ENCODE data around the gene CHST8.

DNA sequence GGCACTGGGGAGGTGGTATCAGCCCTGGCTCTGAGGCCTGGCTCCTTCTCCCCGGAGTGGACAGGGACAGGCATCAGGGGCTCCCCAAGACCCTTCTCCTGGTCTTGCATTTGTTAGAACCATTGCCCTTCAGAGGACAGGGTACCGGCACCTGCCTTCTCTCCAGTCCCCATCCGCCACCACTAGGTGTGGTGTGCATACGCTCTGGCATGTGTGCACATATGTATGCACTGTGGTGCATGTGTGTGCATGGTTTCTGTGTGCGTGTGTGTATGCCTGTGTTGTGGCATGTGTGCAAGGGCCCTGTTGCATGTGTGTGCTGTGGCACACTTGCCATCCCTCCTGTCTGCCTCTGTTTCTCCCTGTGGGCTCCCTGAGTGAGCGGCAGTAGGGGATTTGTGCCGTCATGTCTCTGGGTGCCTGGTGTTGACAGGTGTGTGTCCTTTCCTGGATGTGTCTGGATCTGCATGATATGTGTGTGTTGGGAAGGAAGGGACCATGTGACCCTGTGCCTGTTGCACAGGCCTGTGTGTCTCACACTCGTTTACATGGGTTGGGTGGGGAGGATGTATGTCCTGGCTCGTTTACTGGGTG lies 184.2 kb downstream of the CHST8 start:
- no peak for TF ChIP-seq EZH2 (IDR thresholded peaks at IDR 0.05; ENCODE audit: low read depth)
- TF ChIP-seq, protein P1, sequence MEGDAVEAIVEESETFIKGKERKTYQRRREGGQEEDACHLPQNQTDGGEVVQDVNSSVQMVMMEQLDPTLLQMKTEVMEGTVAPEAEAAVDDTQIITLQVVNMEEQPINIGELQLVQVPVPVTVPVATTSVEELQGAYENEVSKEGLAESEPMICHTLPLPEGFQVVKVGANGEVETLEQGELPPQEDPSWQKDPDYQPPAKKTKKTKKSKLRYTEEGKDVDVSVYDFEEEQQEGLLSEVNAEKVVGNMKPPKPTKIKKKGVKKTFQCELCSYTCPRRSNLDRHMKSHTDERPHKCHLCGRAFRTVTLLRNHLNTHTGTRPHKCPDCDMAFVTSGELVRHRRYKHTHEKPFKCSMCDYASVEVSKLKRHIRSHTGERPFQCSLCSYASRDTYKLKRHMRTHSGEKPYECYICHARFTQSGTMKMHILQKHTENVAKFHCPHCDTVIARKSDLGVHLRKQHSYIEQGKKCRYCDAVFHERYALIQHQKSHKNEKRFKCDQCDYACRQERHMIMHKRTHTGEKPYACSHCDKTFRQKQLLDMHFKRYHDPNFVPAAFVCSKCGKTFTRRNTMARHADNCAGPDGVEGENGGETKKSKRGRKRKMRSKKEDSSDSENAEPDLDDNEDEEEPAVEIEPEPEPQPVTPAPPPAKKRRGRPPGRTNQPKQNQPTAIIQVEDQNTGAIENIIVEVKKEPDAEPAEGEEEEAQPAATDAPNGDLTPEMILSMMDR (conservative IDR thresholded peaks at IDR 0.05), result no peak
